PC-3 (cell line): ENCODE measurements around the gene RND3. TPM values are rescaled to one million over a fixed set of nuclear protein-coding genes. Genes with fewer than 3 reads are reported as not detected.

Experiments used
- ATAC-seq: fragments of 200-7000 bp; cut with Tn5 transposase; 2 replicates; pipeline ENCODE4 v1.9.1; 2020; ENCODE audit warnings: mild to moderate bottlenecking, moderate library complexity
- BruUV-seq: library from RNA; stranded (reverse); fragments of 400-500 nt; replicated peaks from 2 replicates; lab custom pipeline; 2021; lab: Mats Ljungman, UMichigan
- CTCF ChIA-PET: fragments of 300-600 bp; sonication (Branson Sonifier 250); formaldehyde crosslinking; loops from one replicate; lab custom pipeline; 2022; ENCODE audit warnings: antibody characterized with exemption; lab: Charles Lee
- POLR2A ChIA-PET: fragments of 300-600 bp; sonication (Branson Sonifier 250); formaldehyde crosslinking; loops from one replicate; lab custom pipeline; 2022; ENCODE audit warnings: antibody characterized with exemption; ENCODE audit not compliant: unreplicated experiment; lab: Charles Lee
- DNase-seq: peaks from one replicate; pipeline ENCODE4 v3.0.0-alpha.2; 2015
- H2AFZ ChIP-seq: fragments of 300-600 bp; sonication (generic); 2 replicates; pipeline ENCODE4 v1.6.0; 2016; ENCODE audit warnings: antibody characterized with exemption, low read length
- H3F3A ChIP-seq: fragments of 300-600 bp; sonication (generic); one replicate; pipeline ENCODE4 v1.6.0; 2017; ENCODE audit warnings: antibody characterized with exemption, low read length, control low read depth, mild to moderate bottlenecking; ENCODE audit not compliant: unreplicated experiment
- H3K27ac ChIP-seq: fragments of 300-600 bp; sonication (generic); 2 replicates; pipeline ENCODE4 v1.5.1; 2016; ENCODE audit warnings: mild to moderate bottlenecking, low read length
- H3K27me3 ChIP-seq: fragments of 300-600 bp; sonication (generic); 2 replicates; pipeline ENCODE4 v1.6.1; 2016; ENCODE audit warnings: low read length, mixed read lengths
- H3K36me3 ChIP-seq: fragments of 300-600 bp; sonication (generic); 2 replicates; pipeline ENCODE4 v1.6.1; 2016; ENCODE audit warnings: low read depth, mixed run types, low read length, mixed read lengths
- H3K4me1 ChIP-seq: fragments of 300-600 bp; sonication (generic); 2 replicates; pipeline ENCODE4 v1.5.1; 2016; ENCODE audit warnings: low read length; ENCODE audit not compliant: insufficient read depth
- H3K4me2 ChIP-seq: fragments of 300-600 bp; sonication (generic); 2 replicates; pipeline ENCODE4 v1.6.0; 2016; ENCODE audit warnings: low read length
- H3K4me3 ChIP-seq: fragments of 300-600 bp; sonication (generic); 2 replicates; pipeline ENCODE4 v1.5.1; 2016; ENCODE audit warnings: mild to moderate bottlenecking, low read length, mixed read lengths
- H3K79me2 ChIP-seq: fragments of 300-600 bp; sonication (generic); 2 replicates; pipeline ENCODE4 v1.6.1; 2017; ENCODE audit warnings: low read length, mixed read lengths
- H3K9ac ChIP-seq: fragments of 300-600 bp; sonication (generic); 2 replicates; pipeline ENCODE4 v1.6.0; 2016; ENCODE audit warnings: mild to moderate bottlenecking, low read length
- H3K9me2 ChIP-seq: fragments of 300-600 bp; sonication (generic); replicated peaks from 2 replicates; pipeline ENCODE4 v1.6.1; 2016; ENCODE audit warnings: mixed run types, low read length, mixed read lengths
- H3K9me3 ChIP-seq: fragments of 300-600 bp; sonication (generic); 2 replicates; pipeline ENCODE4 v1.6.1; 2016; ENCODE audit warnings: low read length, mixed read lengths
- H4K20me1 ChIP-seq: fragments of 300-600 bp; sonication (generic); 2 replicates; pipeline ENCODE4 v1.6.1; 2016; ENCODE audit warnings: low read length, mixed read lengths
- CTCF ChIP-seq: fragments of 300-600 bp; sonication (generic); conservative IDR thresholded peaks from 2 replicates; pipeline ENCODE4 v1.5.1; 2017; ENCODE audit warnings: antibody characterized with exemption, low read depth, mild to moderate bottlenecking, low read length
- EZH2 ChIP-seq: fragments of 300-600 bp; sonication (generic); IDR thresholded peaks from one replicate; pipeline ENCODE4 v1.6.1; 2017; ENCODE audit warnings: antibody characterized with exemption, mild to moderate bottlenecking, low read length; ENCODE audit not compliant: unreplicated experiment
- EZH2phosphoT487 ChIP-seq: fragments of 300-600 bp; sonication (generic); IDR thresholded peaks from 2 replicates; pipeline ENCODE4 v1.6.1; 2018; ENCODE audit warnings: mild to moderate bottlenecking, antibody characterized with exemption, low read length, borderline replicate concordance
- intact Hi-C: fragments of 100-400 bp; cut with micrococcal nuclease; formaldehyde crosslinking; loops from 2 replicates; pipeline ENCODE4 v1.9.0; 2023
- total RNA-seq: library from RNA; depleted of rRNA; stranded (reverse); fragments of >200 nt; gene quantifications from 2 replicates; pipeline ENCODE4 v1.2.3, GENCODE V29; 2014

RND3 gene
- total RNA-seq, 1 experiment from 2014 or later, result 201 TPM

GRCh38 chr2:150485871-150486538 lies 1.5 kb downstream of the RND3 start:
- TF ChIP-seq EZH2 (no peak), CTCF (no peak), EZH2phosphoT487 (no peak)
- peak overlapping the region; percentile 98 for H3K4me2 ChIP-seq
- peak overlapping the region; percentile 98 for H3K27ac ChIP-seq
- H3K79me2 ChIP-seq, result peaks cover 65% of the 10 kb centered on the region
- no peaks in the 10 kb centered on the region for H3K27me3 ChIP-seq
- H3K9me2 ChIP-seq, result no peaks in the 10 kb centered on the region
- peak overlapping the region; percentile 90 for H3K4me3 ChIP-seq
- intact Hi-C loops, result loop anchor here (2.0 to 10.0 kb wide), 7 partner anchors 327 to 753 kb away; no protein-coding TSS in a partner anchor
- no peaks in the 10 kb centered on the region for H3K9me3 ChIP-seq
- peak; percentile 79 for DNase-seq
- ATAC-seq, result peak; percentile 27
- peaks cover 9% of the 10 kb centered on the region for H3F3A ChIP-seq
- no peak overlapping the region for H2AFZ ChIP-seq
- peak overlapping the region; percentile 99 for H3K9ac ChIP-seq
- H3K36me3 ChIP-seq, result peaks cover 48% of the 10 kb centered on the region
- peaks cover 42% of the 10 kb centered on the region for H3K4me1 ChIP-seq
- CTCF ChIA-PET, result no interaction called here
- POLR2A ChIA-PET, result interaction anchor here (0.6 to 2.1 kb wide), 3 partner anchors 131 to 336 kb away, joined by 3 to 12 read pairs (median 3); no protein-coding TSS in a partner anchor
- BruUV-seq, result no TSS peak
- peaks cover 53% of the 10 kb centered on the region for H4K20me1 ChIP-seq

GRCh38 chr2:150485114-150485870 lies 2.2 kb downstream of the RND3 start:
- ChIA-PET CTCF (interaction anchor here (0.6 kb wide), 1 partner anchor 235 kb away, joined by 4 read pairs; no protein-coding TSS in a partner anchor), POLR2A (interaction anchor here (0.6 to 2.1 kb wide), 10 partner anchors 11 to 533 kb away, joined by 3 to 12 read pairs (median 3); no protein-coding TSS in a partner anchor)
- Histone ChIP-seq H3F3A (peaks cover 16% of the 10 kb centered on the region), H3K79me2 (peaks cover 72% of the 10 kb centered on the region), H3K4me1 (peaks cover 48% of the 10 kb centered on the region), H3K4me2 (peak overlapping the region; percentile 98), H4K20me1 (peaks cover 53% of the 10 kb centered on the region), H3K4me3 (peak overlapping the region; percentile 90), H3K27me3 (no peaks in the 10 kb centered on the region), H3K9me3 (no peaks in the 10 kb centered on the region), H3K27ac (peak overlapping the region; percentile 98), H3K9me2 (no peaks in the 10 kb centered on the region), H3K36me3 (peaks cover 53% of the 10 kb centered on the region), H2AFZ (no peak overlapping the region), H3K9ac (peak overlapping the region; percentile 99)
- intact Hi-C loops, result loop anchor here (2.0 to 10.0 kb wide), 6 partner anchors 460 to 754 kb away; no protein-coding TSS in a partner anchor
- peak; percentile 73 for DNase-seq
- peak; percentile 27 for ATAC-seq
- TF ChIP-seq EZH2, result no peak
- TF ChIP-seq EZH2phosphoT487, result no peak
- 0 out of 2 replicates have a peak, but pooled peaks have one; percentile 19 for TF ChIP-seq CTCF
- BruUV-seq, result TSS peak; percentile 79
